ENCODE measurements around the gene PIK3AP1. TPM values are rescaled to one million over a fixed set of nuclear protein-coding genes. Genes with fewer than 3 reads are reported as not detected.
A peak's percentile ranks its signal among the peaks of the same experiment; 100 is the strongest.

Gene PIK3AP1
- total RNA-seq, 6 donors from 2014 or later, result 22.0 to 64.8 (median 34.6) TPM

DNA sequence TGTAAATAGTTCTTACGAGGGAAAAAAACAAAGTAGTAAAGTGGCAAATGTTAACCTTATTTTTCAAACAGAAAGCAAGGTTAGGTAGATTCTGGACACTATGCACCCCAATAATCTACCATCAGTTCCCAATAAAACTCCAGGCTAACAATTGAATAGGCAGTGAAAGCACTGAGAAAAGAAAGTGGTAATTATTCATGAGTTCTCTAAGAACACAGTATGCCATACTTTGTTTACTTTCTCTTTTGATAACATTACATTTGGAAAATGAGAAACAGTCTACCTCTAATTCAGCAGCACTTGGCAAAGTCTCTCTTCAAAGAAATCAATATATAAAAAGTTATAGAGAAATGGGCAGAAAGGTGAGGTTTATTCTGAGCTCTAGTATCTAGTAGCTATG is 151.9 kb downstream of the PIK3AP1 start:
- Histone ChIP-seq H3K4me3 (no peak overlapping the region), H3K36me3 (peaks cover 0 to 17% (median 0%) of the 10 kb centered on the region in 4 donors), H3K27ac (no peak overlapping the region), H3K9me3 (no peaks in the 10 kb centered on the region), H3K4me1 (peaks cover 6 to 18% (median 11%) of the 10 kb centered on the region in 4 donors), H3K27me3 (no peaks in the 10 kb centered on the region)
- WGBS, 2 donors, result 70 to 91% methylated on average over 1 of the region's 1 CpG
- no peak for TF ChIP-seq POLR2A (IDR thresholded peaks at IDR 0.05)
- TF ChIP-seq POLR2AphosphoS5 (IDR thresholded peaks at IDR 0.05), result no peak
- TF ChIP-seq, protein P1, sequence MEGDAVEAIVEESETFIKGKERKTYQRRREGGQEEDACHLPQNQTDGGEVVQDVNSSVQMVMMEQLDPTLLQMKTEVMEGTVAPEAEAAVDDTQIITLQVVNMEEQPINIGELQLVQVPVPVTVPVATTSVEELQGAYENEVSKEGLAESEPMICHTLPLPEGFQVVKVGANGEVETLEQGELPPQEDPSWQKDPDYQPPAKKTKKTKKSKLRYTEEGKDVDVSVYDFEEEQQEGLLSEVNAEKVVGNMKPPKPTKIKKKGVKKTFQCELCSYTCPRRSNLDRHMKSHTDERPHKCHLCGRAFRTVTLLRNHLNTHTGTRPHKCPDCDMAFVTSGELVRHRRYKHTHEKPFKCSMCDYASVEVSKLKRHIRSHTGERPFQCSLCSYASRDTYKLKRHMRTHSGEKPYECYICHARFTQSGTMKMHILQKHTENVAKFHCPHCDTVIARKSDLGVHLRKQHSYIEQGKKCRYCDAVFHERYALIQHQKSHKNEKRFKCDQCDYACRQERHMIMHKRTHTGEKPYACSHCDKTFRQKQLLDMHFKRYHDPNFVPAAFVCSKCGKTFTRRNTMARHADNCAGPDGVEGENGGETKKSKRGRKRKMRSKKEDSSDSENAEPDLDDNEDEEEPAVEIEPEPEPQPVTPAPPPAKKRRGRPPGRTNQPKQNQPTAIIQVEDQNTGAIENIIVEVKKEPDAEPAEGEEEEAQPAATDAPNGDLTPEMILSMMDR (IDR thresholded peaks at IDR 0.05), result no peak
- no peak for TF ChIP-seq EP300 (IDR thresholded peaks at IDR 0.05)
- ATAC-seq (ENCODE audit: low FRiP score in 2 of 2) (no peak), DNase-seq (no peak)

DNA sequence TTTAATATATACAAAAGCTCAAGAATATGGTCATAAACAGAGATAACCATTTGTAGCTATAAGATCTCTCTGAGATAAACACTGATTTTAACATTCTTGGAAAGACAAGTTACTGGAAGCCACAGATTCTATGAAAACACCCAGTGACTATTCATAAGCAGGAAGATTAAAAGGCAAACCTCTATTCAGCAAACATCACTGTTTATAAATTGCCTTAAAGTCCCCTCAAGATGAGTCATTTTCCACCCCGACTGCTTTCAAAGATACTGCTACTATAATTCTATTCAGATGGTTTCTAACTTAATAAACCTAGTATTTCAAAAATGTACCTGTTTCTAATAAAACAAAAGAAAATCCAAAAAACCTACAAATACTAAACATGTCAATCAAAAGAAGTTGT is 154.5 kb downstream of the PIK3AP1 start:
- WGBS, 2 donors, result 36 to 62% methylated on average over 1 of the region's 1 CpG
- H3K27ac ChIP-seq, result no peak overlapping the region
- no peaks in the 10 kb centered on the region for H3K9me3 ChIP-seq
- H3K36me3 ChIP-seq, result peaks cover 0 to 26% (median 2%) of the 10 kb centered on the region in 4 donors
- peak in 1 of 2 donors; percentile 42 for ATAC-seq (ENCODE audit: low FRiP score in 2 of 2)
- peaks cover 3 to 14% (median 9%) of the 10 kb centered on the region in 4 donors for H3K4me1 ChIP-seq
- H3K4me3 ChIP-seq, result no peak overlapping the region
- DNase-seq, result no peak
- no peak for TF ChIP-seq POLR2AphosphoS5 (IDR thresholded peaks at IDR 0.05)
- TF ChIP-seq, protein P1 (IDR thresholded peaks at IDR 0.05), result no peak
- TF ChIP-seq EP300 (IDR thresholded peaks at IDR 0.05), result no peak
- TF ChIP-seq POLR2A (IDR thresholded peaks at IDR 0.05), result no peak
- H3K27me3 ChIP-seq, result no peaks in the 10 kb centered on the region

DNA sequence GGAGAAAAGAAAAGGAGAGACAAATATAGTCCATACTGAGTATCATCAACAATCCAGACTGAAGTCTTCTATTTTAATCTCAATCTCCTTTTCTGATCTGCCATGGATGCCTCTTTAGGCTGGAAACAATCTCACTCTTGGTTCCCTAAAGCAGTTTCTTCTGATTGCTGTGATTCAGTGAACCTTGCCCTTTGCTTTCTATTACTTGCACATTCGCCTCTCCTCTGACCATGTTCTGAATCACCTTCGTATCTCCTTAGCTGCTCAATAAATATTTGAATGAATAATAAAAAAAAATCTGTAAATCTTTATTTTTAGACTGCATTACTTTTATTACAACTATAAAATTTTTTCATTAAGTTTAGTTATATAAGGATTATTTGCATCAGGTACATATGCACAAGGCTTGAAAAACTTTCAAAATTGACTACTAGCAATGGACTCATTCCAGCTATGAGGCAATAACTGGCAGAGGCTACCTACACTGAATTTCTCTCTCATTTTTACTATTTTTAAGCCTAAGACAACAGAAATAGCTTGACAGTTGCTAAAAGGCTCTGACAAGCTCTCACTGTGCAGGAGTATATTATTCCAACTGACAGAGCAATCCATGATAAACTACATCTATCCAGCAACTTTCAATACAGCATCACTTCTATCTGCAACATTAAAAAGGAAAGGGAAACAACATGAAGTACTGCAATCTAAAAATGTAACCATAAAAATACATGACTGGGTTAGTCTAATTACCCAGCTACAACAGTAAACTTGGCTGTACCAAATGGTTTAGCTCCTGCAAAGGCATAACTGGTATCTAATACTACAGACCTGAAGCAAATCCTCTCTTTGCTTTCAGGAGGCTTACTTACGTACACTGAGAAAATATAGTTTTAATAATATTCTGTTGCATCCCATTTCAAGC is 159.1 kb downstream of the PIK3AP1 start:
- Histone ChIP-seq H3K4me3 (no peak overlapping the region), H3K27ac (no peak overlapping the region), H3K36me3 (peaks cover 10 to 62% (median 17%) of the 10 kb centered on the region in 4 donors), H3K9me3 (no peaks in the 10 kb centered on the region), H3K27me3 (no peaks in the 10 kb centered on the region), H3K4me1 (peaks cover 0 to 6% (median 2%) of the 10 kb centered on the region in 4 donors)
- TF ChIP-seq POLR2AphosphoS5 (IDR thresholded peaks at IDR 0.05) (no peak), EP300 (IDR thresholded peaks at IDR 0.05) (no peak), POLR2A (IDR thresholded peaks at IDR 0.05) (no peak)
- TF ChIP-seq, protein P1 (IDR thresholded peaks at IDR 0.05), result no peak
- 97 to 98% methylated on average over 3 of the region's 3 CpGs for WGBS, 2 donors
- DNase-seq (no peak), ATAC-seq (ENCODE audit: low FRiP score in 2 of 2) (no peak)

DNA sequence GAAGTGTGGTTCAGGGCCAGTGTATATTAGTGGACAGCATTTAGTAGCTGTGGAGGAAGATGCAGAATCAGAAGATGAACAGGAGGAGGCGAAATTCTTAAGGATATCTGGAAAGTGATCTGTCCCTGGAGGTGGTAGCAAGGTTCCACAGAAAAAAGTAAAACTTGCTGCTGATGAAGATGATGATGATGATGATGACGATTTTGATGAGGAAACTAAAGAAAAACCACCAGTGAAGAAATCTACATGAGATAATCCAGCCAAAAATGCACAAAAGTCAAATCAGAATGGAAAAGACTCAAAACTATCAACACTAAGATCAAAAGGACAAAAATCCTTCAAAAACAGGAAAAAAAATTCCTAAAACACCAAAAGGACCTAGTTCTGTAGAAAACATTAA is 159.8 kb downstream of the PIK3AP1 start:
- no peak overlapping the region for H3K4me3 ChIP-seq
- 88 to 93% methylated on average over 2 of the region's 2 CpGs for WGBS, 2 donors
- no peaks in the 10 kb centered on the region for H3K4me1 ChIP-seq
- TF ChIP-seq EP300 (IDR thresholded peaks at IDR 0.05) (no peak), POLR2AphosphoS5 (IDR thresholded peaks at IDR 0.05) (no peak), POLR2A (IDR thresholded peaks at IDR 0.05) (no peak)
- TF ChIP-seq, protein P1 (IDR thresholded peaks at IDR 0.05), result no peak
- no peak for ATAC-seq (ENCODE audit: low FRiP score in 2 of 2)
- no peaks in the 10 kb centered on the region for H3K27me3 ChIP-seq
- DNase-seq, result no peak
- H3K9me3 ChIP-seq, result no peaks in the 10 kb centered on the region
- peaks cover 10 to 63% (median 17%) of the 10 kb centered on the region in 4 donors for H3K36me3 ChIP-seq
- H3K27ac ChIP-seq, result no peak overlapping the region

Measured in upper lobe of left lung (tissue), 6 donors.